Inferior parietal cortex (tissue), 1 donor: ENCODE measurements around the gene HSD17B10.
"Not testable (repeated sequence)": the region's sequence is repeated elsewhere in the genome, so short reads cannot be mapped to it uniquely, and the experiment has no call there.

Source experiments
- DNase-seq: peaks from one replicate; pipeline ENCODE4 v3.0.0-alpha.2; 2016; ENCODE audit errors: extremely low spot score

Gene HSD17B10

DNA sequence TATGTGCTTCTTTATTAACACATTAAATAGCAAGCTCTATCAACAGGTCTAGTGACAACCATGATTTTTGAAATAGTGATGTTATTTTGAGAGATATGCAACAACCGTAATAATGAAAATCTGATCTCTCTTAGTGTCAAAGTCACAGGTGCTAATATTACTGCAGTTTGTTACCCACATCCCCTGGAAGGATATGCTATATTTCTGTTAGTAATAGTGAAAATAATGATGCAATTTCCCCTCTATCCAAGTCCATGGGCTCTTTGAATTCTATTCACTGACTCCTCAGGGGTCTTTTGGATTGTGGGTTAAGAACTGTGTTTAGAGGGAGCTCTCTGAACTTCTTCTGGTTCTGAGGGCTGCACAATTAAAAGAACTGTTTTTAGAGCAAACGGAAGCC lies 3.0 kb upstream of the HSD17B10 start:
- no peak for DNase-seq

- DNase-seq: peak; percentile 40
Measured at GRCh38 chrX:53435997-53436396, 1.8 kb upstream of the HSD17B10 start.

GRCh38 chrX:53430231-53430630 lies 3.9 kb downstream of the HSD17B10 start:
- no peak for DNase-seq

DNA sequence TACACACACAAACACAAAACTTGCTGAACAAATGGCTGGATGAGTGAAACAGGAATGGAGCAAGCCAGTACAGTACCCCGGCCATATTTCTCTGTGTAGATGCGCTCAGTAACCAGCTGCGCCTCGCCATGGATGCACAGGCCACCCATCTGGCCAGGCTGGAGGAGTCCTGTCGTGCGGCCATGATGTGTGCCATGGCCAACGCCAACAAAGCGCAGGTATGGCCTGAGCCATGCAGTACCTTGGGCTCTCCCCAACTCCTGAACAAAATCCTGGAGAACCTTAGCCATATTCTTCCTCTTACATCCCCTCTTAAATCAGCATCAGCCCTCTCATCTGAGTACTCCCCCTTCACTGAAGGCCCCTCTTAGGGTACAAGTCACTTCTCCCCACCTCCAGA lies 4.4 kb downstream of the HSD17B10 start:
- DNase-seq: no peak

GRCh38 chrX:53422861-53423306 lies 11.3 kb downstream of the HSD17B10 start, which contains the start of gene RIBC1:
Gene RIBC1, plus strand, starts transcription at chrX:53422873. Its CDS starts 3,404 bp downstream, at chrX:53426277.
- no peak for DNase-seq

DNA sequence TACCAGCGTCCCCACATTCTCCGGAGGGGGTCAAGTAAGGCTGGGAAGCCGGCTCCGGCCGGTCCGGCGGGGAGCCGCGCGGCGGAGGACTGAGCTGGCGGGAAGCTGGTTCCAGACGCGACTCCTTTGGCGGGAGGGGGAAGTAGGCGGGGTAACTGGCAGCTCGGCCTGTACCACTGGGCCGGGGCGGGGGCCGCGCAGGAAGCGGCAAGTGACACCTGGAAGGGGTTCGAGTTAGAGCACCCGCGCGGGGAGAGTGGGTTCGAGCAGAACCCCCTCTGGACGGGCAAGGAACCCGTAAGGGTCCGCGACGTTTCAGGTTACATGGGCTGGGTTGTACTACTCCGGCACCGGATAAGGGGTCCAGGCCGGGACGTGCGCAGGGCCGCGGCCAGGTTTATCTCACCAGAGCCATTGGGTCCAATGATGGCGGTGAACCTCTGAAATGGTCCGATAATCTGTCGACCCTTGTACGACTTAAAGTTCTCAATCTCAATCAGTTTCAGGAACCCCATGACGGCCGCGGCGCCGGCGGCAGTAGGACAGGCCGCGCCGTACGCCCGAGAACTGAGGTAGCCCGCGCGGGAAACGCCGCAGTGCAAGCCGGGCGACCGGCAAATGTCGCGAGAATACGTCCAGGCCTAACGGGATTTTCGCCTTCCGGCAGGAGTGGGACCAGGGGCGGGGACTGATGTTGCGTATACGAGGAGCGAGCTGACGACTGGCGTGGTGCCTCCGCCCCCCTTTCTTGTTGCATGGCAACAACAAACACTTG lies 11.9 kb downstream of the HSD17B10 start, which contains the start of gene SMC1A:
Gene SMC1A, minus strand, starts transcription at position 569 of the 775 bp plus-strand sequence. Its CDS starts 54 bp downstream, at position 515.
- DNase-seq: peak; percentile 88

DNA sequence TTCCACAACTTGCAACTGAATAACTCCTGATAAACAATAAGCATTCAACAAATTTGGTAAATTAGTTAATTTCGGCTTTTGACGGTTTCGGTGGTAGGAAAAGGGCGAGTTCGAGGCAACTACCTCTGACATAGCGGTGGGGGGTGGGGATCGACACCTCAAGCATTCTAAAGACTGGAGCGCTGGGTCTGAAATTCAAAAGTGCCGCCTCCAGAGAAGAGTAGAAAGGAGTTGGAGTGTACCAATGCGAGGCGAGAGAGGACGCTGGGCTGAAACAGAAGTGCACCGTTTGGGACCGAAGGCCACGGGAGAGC lies 12.4 kb downstream of the HSD17B10 start:
- no peak for DNase-seq

GRCh38 chrX:53421125-53421524 lies 13.0 kb downstream of the HSD17B10 start:
- no peak for DNase-seq

DNA sequence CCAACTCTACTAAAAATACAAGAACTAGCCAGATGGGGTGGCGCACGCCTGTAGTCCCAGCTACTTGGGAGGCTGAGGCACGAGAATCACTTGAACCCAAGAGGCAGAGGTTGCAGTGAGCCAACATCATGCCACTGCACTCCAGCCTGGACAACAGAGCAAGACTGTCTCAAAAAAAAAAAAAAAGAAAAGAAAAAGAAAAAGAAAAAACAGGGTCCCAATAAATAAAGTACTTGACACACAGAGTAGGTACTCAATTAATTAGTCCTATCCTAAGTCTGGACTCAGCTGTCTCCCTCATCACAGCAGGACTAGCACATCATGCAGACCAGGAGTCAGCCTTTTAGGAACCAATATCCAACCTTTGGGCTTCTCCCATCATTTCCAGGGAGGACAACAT lies 13.8 kb downstream of the HSD17B10 start:
- not testable (repeated sequence) for DNase-seq

GRCh38 chrX:53412446-53412845 lies 21.7 kb downstream of the HSD17B10 start:
- no peak for DNase-seq

DNA sequence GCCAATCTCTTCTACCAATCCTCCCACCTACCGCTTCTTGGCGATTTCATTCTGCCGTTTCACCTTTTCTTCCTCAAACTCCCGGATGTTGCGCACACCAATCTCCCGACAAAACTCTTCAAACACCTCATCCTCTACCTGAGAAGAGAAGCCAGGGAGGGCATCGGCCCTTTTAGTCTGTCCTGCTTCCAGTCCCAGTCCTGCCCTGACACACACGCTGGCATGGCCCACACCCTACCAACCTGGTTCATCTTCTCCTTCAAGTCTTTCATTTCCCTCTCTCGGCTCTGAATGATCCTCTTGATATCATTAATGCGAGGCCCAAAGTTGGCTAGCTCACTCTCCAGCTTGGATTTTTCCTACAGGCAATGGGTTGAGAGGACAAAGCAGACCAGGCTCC lies 30.6 kb downstream of the HSD17B10 start:
- DNase-seq: no peak

DNA sequence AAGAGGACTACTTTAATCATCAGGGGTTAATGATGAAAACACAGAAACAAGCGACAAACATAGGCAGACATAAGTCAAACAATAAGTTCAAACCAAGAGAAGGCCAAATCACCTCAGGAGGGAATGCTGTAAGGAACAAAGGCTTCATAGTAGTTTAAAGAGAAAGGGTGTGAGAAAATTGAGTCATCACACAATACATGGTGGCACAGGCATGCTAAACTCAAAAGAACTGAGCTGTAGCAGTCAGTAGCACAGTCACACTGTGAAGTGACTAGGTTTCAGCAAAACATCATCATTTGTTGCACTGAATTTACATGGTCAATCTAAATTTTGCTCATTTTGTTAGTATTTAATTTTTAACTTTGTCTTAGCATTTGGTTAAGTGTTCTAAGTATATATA lies 36.0 kb downstream of the HSD17B10 start:
- no peak for DNase-seq

DNA sequence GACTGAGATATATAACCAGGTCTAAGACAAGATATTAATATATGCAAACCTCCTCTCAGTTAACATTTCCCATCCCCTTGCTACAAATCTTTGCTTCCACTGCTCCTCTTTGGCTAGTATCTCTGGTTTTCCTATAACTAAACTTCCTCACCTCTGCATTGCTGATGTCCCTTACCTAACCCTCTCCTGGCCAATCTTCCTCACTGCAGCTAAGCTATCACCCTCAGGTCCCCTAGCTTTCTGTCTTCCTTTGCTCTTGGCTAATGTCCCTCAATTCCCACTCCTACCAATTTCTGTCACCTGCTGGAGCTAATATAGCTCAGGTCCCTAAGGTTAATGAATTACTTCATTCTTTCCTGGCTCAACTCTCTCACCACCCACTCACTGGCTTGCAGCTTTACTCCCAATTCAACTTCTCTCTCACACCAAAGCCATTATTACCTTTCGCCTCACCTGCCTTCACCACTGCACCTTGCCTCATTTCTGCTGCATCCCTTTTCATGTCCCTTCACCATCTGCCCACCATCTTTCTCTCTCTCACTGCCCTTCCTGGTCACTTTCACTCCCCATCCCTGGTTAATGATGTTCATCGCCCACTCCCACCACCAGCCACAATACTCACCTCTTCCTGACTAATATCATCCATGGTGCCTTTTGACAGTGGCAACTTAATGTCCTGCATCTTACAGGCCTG lies 38.4 kb downstream of the HSD17B10 start:
- DNase-seq: no peak

DNA sequence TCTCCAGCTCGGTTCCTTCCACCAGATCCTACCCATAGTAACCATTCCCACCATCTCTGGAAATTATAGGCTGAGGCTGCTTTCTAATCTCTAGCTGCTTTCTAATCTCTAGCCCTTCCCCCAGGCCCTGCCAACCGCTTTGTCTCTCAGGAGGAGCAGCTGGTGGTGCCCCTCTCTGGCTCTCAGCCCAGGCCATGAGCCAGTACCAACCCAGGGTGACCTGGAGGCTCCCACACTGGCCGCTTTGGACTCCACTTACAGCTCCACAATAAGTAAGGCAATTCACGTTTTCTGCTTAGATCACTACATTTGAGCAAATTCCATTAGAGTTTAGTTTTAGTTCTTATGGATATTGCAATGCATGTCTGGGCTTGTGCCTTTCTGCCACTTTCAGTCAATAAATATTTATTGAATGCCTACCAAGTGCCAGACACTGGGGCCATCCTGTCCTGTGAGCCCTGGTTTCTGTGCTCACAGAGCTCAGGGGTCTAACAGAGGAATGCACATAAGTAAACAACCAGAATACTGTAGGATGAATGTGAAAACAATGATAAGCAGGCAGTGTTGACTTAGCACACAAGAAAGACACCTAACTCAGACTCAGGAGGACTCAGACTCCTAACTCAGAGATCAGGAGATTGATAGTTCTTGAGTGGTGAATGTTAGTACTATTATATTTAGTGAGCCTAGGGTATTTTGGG lies 50.6 kb downstream of the HSD17B10 start:
- DNase-seq: no peak
